H1 (cell line): ENCODE data around the gene PLXNB1. TPM values are rescaled to one million over a fixed set of nuclear protein-coding genes. Genes with fewer than 3 reads are reported as not detected.

Source experiments
- ATF3 ChIP-seq: IDR thresholded peaks from 2 replicates; pipeline ENCODE4 v1.6.1; 2011; ENCODE audit warnings: low read depth, mild to moderate bottlenecking, low read length; ENCODE audit not compliant: insufficient read depth
- BRCA1 ChIP-seq: IDR thresholded peaks from 2 replicates; pipeline ENCODE4 v1.6.1; 2012; ENCODE audit warnings: low read depth, low read length, improper control_type of control experiment
- JUND ChIP-seq: IDR thresholded peaks from 2 replicates; pipeline ENCODE4 v1.6.1; 2011; ENCODE audit warnings: mild to moderate bottlenecking, improper control_type of control experiment, low read length
- KDM5A ChIP-seq: fragments of 200-600 bp; IDR thresholded peaks from 2 replicates; pipeline ENCODE4 v1.7.1; 2012; ENCODE audit warnings: mild to moderate bottlenecking, low read length, inconsistent platforms, mixed read lengths
- NRF1 ChIP-seq: IDR thresholded peaks from 2 replicates; pipeline ENCODE4 v1.6.1; 2011; ENCODE audit warnings: mild to moderate bottlenecking, low read depth, low read length, improper control_type of control experiment
- POLR2A ChIP-seq, 2 experiments: IDR thresholded peaks; 1 replicate in 1 of 2; 2 replicates in 1 of 2; pipeline ENCODE4 v1.6.1; 2011; ENCODE audit warnings: low read depth in 2 of 2, low read length in 2 of 2, mild to moderate bottlenecking in 2 of 2; ENCODE audit errors: control extremely low read depth in 1 of 2
- RFX5 ChIP-seq: IDR thresholded peaks from 2 replicates; pipeline ENCODE4 v1.6.1; 2011; ENCODE audit warnings: low read depth, low read length, improper control_type of control experiment, borderline replicate concordance
- RXRA ChIP-seq: IDR thresholded peaks from 2 replicates; pipeline ENCODE4 v1.6.1; 2011; ENCODE audit warnings: low read depth, mild to moderate bottlenecking, low read length, moderate library complexity; ENCODE audit not compliant: insufficient read depth
- TBP ChIP-seq: IDR thresholded peaks from 2 replicates; pipeline ENCODE4 v1.6.1; 2011; ENCODE audit warnings: low read depth, low read length, improper control_type of control experiment
- polyA plus RNA-seq, 7 experiments: library from polyadenylated mRNA; depleted of rRNA in 3 of 7; stranded (reverse) in 5 of 7; unstranded in 2 of 7; fragments of >200 nt in 5 of 7; fragments of 200-250 nt in 2 of 7; gene quantifications; 1 replicate in 5 of 7; 2 replicates in 1 of 7; 4 replicates in 1 of 7; pipeline versions ENCODE4 v1.2.1 to v1.2.3, GENCODE V29; 2011 to 2013; ENCODE audit warnings: missing spikeins in 2 of 7, mixed read lengths in 2 of 7
- total RNA-seq: library from RNA; stranded (reverse); fragmentation: NEBNext Ultra II Directional; extraction: Animal tissue kit (Norgen Biotek cat#: 25700); gene quantifications from 2 replicates; pipeline ENCODE4 v1.2.1, GENCODE V29; 2021

PLXNB1 gene
- total and polyA plus RNA-seq, 2 of the 8 experiments (the other 6 are each of a cell fraction or from before 2014, with no cell fraction given): 109 to 114 TPM

GRCh38 chr3:48405971-48406370 is 23.9 kb downstream of the PLXNB1 start (continued):
- no peak for TF ChIP-seq TBP
- TF ChIP-seq RXRA: no peak
- TF ChIP-seq NRF1: no peak
- TF ChIP-seq JUND: no peak
- no peak for TF ChIP-seq RFX5
- no peak for TF ChIP-seq ATF3
- no peak for TF ChIP-seq KDM5A
- no peak for TF ChIP-seq BRCA1
- TF ChIP-seq POLR2A (IDR thresholded peaks at IDR 0.05; ENCODE audit: control extremely low read depth in 1 of 2, low read depth in 2 of 2, low read length in 2 of 2): no peak
- TF ChIP-seq, all 59 proteins: peak for 0
